Measurements from ENCODE around the gene PXN.

Gene PXN

GRCh38 chr12:120221576-120221900 lies 44.0 kb downstream of the PXN start:
- TF ChIP-seq CTCF (IDR thresholded peaks at IDR 0.05; ENCODE audit: unreplicated experiment in 3 of 3), result no peak
- Mint-ChIP-seq H3K4me3 (no peak overlapping the region), H3K9me3 (no peaks in the 10 kb centered on the region), H3K27me3 (ENCODE audit: low read depth) (no peaks in the 10 kb centered on the region), H3K4me1 (peaks cover 11% of the 10 kb centered on the region), H3K27ac (no peak overlapping the region), H3K36me3 (ENCODE audit: low read depth) (peaks cover 10% of the 10 kb centered on the region)

GRCh38 chr12:120220838-120221575 lies 44.5 kb downstream of the PXN start:
- peaks cover 11% of the 10 kb centered on the region for H3K4me1 Mint-ChIP-seq
- no peak for TF ChIP-seq CTCF (IDR thresholded peaks at IDR 0.05; ENCODE audit: unreplicated experiment in 3 of 3)
- H3K36me3 Mint-ChIP-seq (ENCODE audit: low read depth), result peaks cover 10% of the 10 kb centered on the region
- H3K27ac Mint-ChIP-seq, result no peak overlapping the region
- no peak overlapping the region for H3K4me3 Mint-ChIP-seq
- no peaks in the 10 kb centered on the region for H3K27me3 Mint-ChIP-seq (ENCODE audit: low read depth)
- H3K9me3 Mint-ChIP-seq, result no peaks in the 10 kb centered on the region

GRCh38 chr12:120218680-120219606 lies 46.6 kb downstream of the PXN start:
- no peaks in the 10 kb centered on the region for H3K27me3 Mint-ChIP-seq (ENCODE audit: low read depth)
- peaks cover 16% of the 10 kb centered on the region for H3K36me3 Mint-ChIP-seq (ENCODE audit: low read depth)
- TF ChIP-seq CTCF (IDR thresholded peaks at IDR 0.05; ENCODE audit: unreplicated experiment in 3 of 3), result no peak
- no peak overlapping the region for H3K4me3 Mint-ChIP-seq
- no peaks in the 10 kb centered on the region for H3K9me3 Mint-ChIP-seq
- H3K4me1 Mint-ChIP-seq, result no peaks in the 10 kb centered on the region
- no peak overlapping the region for H3K27ac Mint-ChIP-seq

- H3K4me1 Mint-ChIP-seq, result no peaks in the 10 kb centered on the region
- H3K27me3 Mint-ChIP-seq (ENCODE audit: low read depth), result no peaks in the 10 kb centered on the region
- no peak for TF ChIP-seq CTCF (IDR thresholded peaks at IDR 0.05; ENCODE audit: unreplicated experiment in 3 of 3)
- peaks cover 15% of the 10 kb centered on the region for H3K36me3 Mint-ChIP-seq (ENCODE audit: low read depth)
- H3K9me3 Mint-ChIP-seq, result no peaks in the 10 kb centered on the region
- no peak overlapping the region for H3K4me3 Mint-ChIP-seq
- H3K27ac Mint-ChIP-seq, result no peak overlapping the region
Measured at GRCh38 chr12:120216742-120217605, 48.6 kb downstream of the PXN start.

GRCh38 chr12:120215766-120216735 lies 49.5 kb downstream of the PXN start:
- Mint-ChIP-seq H3K4me1 (no peaks in the 10 kb centered on the region), H3K36me3 (ENCODE audit: low read depth) (peaks cover 25% of the 10 kb centered on the region), H3K27me3 (ENCODE audit: low read depth) (no peaks in the 10 kb centered on the region), H3K27ac (no peak overlapping the region), H3K9me3 (no peaks in the 10 kb centered on the region), H3K4me3 (no peak overlapping the region)
- no peak for TF ChIP-seq CTCF (IDR thresholded peaks at IDR 0.05; ENCODE audit: unreplicated experiment in 3 of 3)
